ENCODE data around the gene CACHD1.
"Not testable (repeated sequence)": the region's sequence is repeated elsewhere in the genome, so short reads cannot be mapped to it uniquely, and the experiment has no call there.

CACHD1 gene

GRCh38 chr1:64712049-64712448 lies 242.1 kb downstream of the CACHD1 start:
- no peak for DNase-seq

GRCh38 chr1:64715186-64715585 lies 245.3 kb downstream of the CACHD1 start:
- no peak for DNase-seq

GRCh38 chr1:64721135-64721534 lies 251.2 kb downstream of the CACHD1 start:
- no peak for DNase-seq

GRCh38 chr1:64721576-64722145 lies 251.7 kb downstream of the CACHD1 start:
- no peak for DNase-seq

- no peak for DNase-seq
Observed at GRCh38 chr1:64727861-64728260, 257.9 kb downstream of the CACHD1 start.

- DNase-seq: no peak
Observed at GRCh38 chr1:64733581-64734286, 263.8 kb downstream of the CACHD1 start.

GRCh38 chr1:64734287-64734652 lies 264.3 kb downstream of the CACHD1 start:
- no peak for DNase-seq

GRCh38 chr1:64740687-64741086 lies 270.8 kb downstream of the CACHD1 start:
- DNase-seq: not testable (repeated sequence)
